ENCODE data around the gene NEURL1B. TPM values are rescaled to one million over a fixed set of nuclear protein-coding genes. Genes with fewer than 3 reads are reported as not detected.

The NEURL1B gene
- polyA plus RNA-seq, 1 of the 3 experiments (the other 2 are of a cell fraction): 2.8 TPM

DNA sequence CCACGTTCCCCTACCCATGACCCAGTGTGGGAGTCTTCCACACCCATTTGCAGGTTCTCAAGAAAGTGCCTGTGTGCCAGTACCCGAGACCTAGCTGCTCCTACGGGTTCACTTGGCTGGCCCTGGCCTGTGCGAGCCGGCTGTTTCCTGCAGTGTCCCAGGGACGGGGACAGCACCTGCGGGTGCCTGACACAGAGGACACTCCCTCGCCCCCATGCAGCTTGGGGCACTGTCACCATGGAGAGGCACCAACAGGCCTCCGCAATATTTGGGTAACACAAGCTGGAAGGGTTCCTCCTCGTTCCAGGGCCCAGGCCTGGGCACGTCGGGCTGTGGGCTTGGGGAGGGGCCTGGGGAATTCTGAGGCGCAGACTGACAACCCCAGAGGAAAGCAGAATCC is 88.5 kb downstream of the NEURL1B start:
- no peaks in the 10 kb centered on the region for H3K9me2 ChIP-seq
- H3K36me3 ChIP-seq (replicated peaks in 1 of 2; ENCODE audit: control insufficient read depth in 1 of 2, insufficient read depth in 2 of 2, low read length in 1 of 2): no peaks in the 10 kb centered on the region
- no peak overlapping the region for H3K9ac ChIP-seq
- no peak overlapping the region for H3K27ac ChIP-seq (ENCODE audit: low read depth in 2 of 2, low read length in 1 of 2)
- no peaks in the 10 kb centered on the region for H3K4me1 ChIP-seq (ENCODE audit: control insufficient read depth in 1 of 2, insufficient read depth in 2 of 2, low read depth in 1 of 2, low read length in 1 of 2)
- no peak for DNase-seq
- no peak overlapping the region for H3K4me3 ChIP-seq (ENCODE audit: low read depth in 2 of 2, low read length in 1 of 2)
- ChIA-PET POLR2A (no interaction called here), CTCF (interaction anchor here (1.4 to 4.7 kb wide), 3 partner anchors 13 to 16 kb away, joined by 3 to 31 read pairs (median 21); no protein-coding TSS in a partner anchor)
- H3K9me3 ChIP-seq: no peaks in the 10 kb centered on the region
- H4K20me1 ChIP-seq (ENCODE audit: insufficient read depth): no peaks in the 10 kb centered on the region
- H3K27me3 ChIP-seq (ENCODE audit: insufficient read depth): no peaks in the 10 kb centered on the region
- TF ChIP-seq RAD21 (IDR thresholded peaks at IDR 0.05; ENCODE audit: low read length) (no peak), CTCF (IDR thresholded peaks at IDR 0.05) (no peak), RXRA (IDR thresholded peaks at IDR 0.05; ENCODE audit: borderline replicate concordance, low read depth) (no peak), FOXJ3 (CRISPR knock-in tag; IDR thresholded peaks at IDR 0.05) (no peak)
- H3K4me2 ChIP-seq: no peak overlapping the region
- H3K79me2 ChIP-seq (ENCODE audit: insufficient read depth): no peaks in the 10 kb centered on the region
- WGBS (ENCODE audit: low lambda C conversion rate): 86% methylated on average over 8 of the region's 13 CpGs
- H3F3A ChIP-seq (replicated peaks; ENCODE audit: insufficient read depth): no peaks in the 10 kb centered on the region
- H2AFZ ChIP-seq (ENCODE audit: low read depth): no peak overlapping the region

GRCh38 chr5:172730222-172730621 is 89.2 kb downstream of the NEURL1B start:
- ChIA-PET CTCF (interaction anchor here (0.6 to 4.7 kb wide), 3 partner anchors 13 to 32 kb away, joined by 3 to 31 read pairs (median 3); no protein-coding TSS in a partner anchor), POLR2A (no interaction called here)
- H4K20me1 ChIP-seq (ENCODE audit: insufficient read depth): no peaks in the 10 kb centered on the region
- H2AFZ ChIP-seq (ENCODE audit: low read depth): no peak overlapping the region
- H3K36me3 ChIP-seq (replicated peaks in 1 of 2; ENCODE audit: control insufficient read depth in 1 of 2, insufficient read depth in 2 of 2, low read length in 1 of 2): no peaks in the 10 kb centered on the region
- H3K27me3 ChIP-seq (ENCODE audit: insufficient read depth): no peaks in the 10 kb centered on the region
- H3K9ac ChIP-seq: no peak overlapping the region
- H3K79me2 ChIP-seq (ENCODE audit: insufficient read depth): no peaks in the 10 kb centered on the region
- H3K27ac ChIP-seq (ENCODE audit: low read depth in 2 of 2, low read length in 1 of 2): no peak overlapping the region
- H3K9me3 ChIP-seq: no peaks in the 10 kb centered on the region
- no peak for DNase-seq
- no peaks in the 10 kb centered on the region for H3F3A ChIP-seq (replicated peaks; ENCODE audit: insufficient read depth)
- no peaks in the 10 kb centered on the region for H3K4me1 ChIP-seq (ENCODE audit: control insufficient read depth in 1 of 2, insufficient read depth in 2 of 2, low read depth in 1 of 2, low read length in 1 of 2)
- no peak overlapping the region for H3K4me2 ChIP-seq
- WGBS (ENCODE audit: low lambda C conversion rate): 88% methylated on average over 5 of the region's 6 CpGs
- H3K4me3 ChIP-seq (ENCODE audit: low read depth in 2 of 2, low read length in 1 of 2): no peak overlapping the region
- H3K9me2 ChIP-seq: no peaks in the 10 kb centered on the region
- TF ChIP-seq GABPA (IDR thresholded peaks at IDR 0.05; ENCODE audit: low read depth) (no peak), YY1 (IDR thresholded peaks at IDR 0.05; ENCODE audit: low read depth) (no peak), NRF1 (IDR thresholded peaks at IDR 0.05; ENCODE audit: low read depth, low read length) (no peak), SIN3A (IDR thresholded peaks at IDR 0.05; ENCODE audit: borderline replicate concordance, low read depth, low read length) (no peak), RFX5 (IDR thresholded peaks at IDR 0.05; ENCODE audit: low read length) (no peak), SMC3 (IDR thresholded peaks at IDR 0.05; ENCODE audit: low read depth, low read length) (no peak), CTCF (IDR thresholded peaks at IDR 0.05) (no peak)
- TF ChIP-seq, protein P1, sequence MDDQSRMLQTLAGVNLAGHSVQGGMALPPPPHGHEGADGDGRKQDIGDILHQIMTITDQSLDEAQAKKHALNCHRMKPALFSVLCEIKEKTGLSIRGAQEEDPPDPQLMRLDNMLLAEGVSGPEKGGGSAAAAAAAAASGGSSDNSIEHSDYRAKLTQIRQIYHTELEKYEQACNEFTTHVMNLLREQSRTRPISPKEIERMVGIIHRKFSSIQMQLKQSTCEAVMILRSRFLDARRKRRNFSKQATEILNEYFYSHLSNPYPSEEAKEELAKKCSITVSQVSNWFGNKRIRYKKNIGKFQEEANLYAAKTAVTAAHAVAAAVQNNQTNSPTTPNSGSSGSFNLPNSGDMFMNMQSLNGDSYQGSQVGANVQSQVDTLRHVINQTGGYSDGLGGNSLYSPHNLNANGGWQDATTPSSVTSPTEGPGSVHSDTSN (IDR thresholded peaks at IDR 0.05): no peak
- TF ChIP-seq, protein P2, sequence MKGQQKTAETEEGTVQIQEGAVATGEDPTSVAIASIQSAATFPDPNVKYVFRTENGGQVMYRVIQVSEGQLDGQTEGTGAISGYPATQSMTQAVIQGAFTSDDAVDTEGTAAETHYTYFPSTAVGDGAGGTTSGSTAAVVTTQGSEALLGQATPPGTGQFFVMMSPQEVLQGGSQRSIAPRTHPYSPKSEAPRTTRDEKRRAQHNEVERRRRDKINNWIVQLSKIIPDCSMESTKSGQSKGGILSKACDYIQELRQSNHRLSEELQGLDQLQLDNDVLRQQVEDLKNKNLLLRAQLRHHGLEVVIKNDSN (IDR thresholded peaks at IDR 0.05; ENCODE audit: borderline replicate concordance, low read depth): no peak
- TF ChIP-seq, protein P3, sequence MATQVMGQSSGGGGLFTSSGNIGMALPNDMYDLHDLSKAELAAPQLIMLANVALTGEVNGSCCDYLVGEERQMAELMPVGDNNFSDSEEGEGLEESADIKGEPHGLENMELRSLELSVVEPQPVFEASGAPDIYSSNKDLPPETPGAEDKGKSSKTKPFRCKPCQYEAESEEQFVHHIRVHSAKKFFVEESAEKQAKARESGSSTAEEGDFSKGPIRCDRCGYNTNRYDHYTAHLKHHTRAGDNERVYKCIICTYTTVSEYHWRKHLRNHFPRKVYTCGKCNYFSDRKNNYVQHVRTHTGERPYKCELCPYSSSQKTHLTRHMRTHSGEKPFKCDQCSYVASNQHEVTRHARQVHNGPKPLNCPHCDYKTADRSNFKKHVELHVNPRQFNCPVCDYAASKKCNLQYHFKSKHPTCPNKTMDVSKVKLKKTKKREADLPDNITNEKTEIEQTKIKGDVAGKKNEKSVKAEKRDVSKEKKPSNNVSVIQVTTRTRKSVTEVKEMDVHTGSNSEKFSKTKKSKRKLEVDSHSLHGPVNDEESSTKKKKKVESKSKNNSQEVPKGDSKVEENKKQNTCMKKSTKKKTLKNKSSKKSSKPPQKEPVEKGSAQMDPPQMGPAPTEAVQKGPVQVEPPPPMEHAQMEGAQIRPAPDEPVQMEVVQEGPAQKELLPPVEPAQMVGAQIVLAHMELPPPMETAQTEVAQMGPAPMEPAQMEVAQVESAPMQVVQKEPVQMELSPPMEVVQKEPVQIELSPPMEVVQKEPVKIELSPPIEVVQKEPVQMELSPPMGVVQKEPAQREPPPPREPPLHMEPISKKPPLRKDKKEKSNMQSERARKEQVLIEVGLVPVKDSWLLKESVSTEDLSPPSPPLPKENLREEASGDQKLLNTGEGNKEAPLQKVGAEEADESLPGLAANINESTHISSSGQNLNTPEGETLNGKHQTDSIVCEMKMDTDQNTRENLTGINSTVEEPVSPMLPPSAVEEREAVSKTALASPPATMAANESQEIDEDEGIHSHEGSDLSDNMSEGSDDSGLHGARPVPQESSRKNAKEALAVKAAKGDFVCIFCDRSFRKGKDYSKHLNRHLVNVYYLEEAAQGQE (IDR thresholded peaks at IDR 0.05; ENCODE audit: low read depth, low read length): no peak
- TF ChIP-seq, protein P4, sequence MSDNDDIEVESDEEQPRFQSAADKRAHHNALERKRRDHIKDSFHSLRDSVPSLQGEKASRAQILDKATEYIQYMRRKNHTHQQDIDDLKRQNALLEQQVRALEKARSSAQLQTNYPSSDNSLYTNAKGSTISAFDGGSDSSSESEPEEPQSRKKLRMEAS (IDR thresholded peaks at IDR 0.05; ENCODE audit: low read depth): no peak
- TF ChIP-seq, protein P5, sequence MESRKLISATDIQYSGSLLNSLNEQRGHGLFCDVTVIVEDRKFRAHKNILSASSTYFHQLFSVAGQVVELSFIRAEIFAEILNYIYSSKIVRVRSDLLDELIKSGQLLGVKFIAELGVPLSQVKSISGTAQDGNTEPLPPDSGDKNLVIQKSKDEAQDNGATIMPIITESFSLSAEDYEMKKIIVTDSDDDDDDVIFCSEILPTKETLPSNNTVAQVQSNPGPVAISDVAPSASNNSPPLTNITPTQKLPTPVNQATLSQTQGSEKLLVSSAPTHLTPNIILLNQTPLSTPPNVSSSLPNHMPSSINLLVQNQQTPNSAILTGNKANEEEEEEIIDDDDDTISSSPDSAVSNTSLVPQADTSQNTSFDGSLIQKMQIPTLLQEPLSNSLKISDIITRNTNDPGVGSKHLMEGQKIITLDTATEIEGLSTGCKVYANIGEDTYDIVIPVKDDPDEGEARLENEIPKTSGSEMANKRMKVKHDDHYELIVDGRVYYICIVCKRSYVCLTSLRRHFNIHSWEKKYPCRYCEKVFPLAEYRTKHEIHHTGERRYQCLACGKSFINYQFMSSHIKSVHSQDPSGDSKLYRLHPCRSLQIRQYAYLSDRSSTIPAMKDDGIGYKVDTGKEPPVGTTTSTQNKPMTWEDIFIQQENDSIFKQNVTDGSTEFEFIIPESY (IDR thresholded peaks at IDR 0.05; ENCODE audit: borderline replicate concordance, low read depth): no peak
